Putamen (tissue), 1 donor: ENCODE results near the gene CD58.

ENCODE experiments used
- DNase-seq: peaks from one replicate; pipeline ENCODE4 v3.0.0-alpha.2; 2016; ENCODE audit warnings: low spot score

CD58 gene

GRCh38 chr1:116540088-116540487, 30.7 kb downstream of the CD58 start:
- no peak for DNase-seq

- DNase-seq: no peak
Measured at GRCh38 chr1:116538544-116538943, 32.3 kb downstream of the CD58 start.

DNA sequence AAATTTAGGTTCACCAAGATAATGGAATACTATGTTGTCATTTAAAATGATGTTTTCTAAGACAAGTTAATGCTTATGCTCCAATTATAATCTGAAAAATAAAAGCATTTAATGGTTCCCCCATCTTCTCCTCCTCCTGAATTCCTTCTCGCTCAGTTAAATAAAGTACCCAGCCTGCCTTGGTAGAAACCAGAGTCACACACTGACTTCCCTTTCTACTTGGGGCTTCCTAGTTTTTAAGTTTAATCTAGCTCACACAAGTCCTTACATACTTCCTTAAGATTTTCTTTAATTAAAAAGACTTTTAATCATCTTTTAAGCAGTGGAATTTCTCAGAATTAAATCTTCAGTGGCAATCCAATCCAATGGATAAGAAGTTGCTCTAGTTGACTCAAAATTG, 32.9 kb downstream of the CD58 start:
- DNase-seq: no peak

- no peak for DNase-seq
Measured at GRCh38 chr1:116537040-116537831, 33.6 kb downstream of the CD58 start.

GRCh38 chr1:116534014-116534739, 36.6 kb downstream of the CD58 start:
- no peak for DNase-seq

DNA sequence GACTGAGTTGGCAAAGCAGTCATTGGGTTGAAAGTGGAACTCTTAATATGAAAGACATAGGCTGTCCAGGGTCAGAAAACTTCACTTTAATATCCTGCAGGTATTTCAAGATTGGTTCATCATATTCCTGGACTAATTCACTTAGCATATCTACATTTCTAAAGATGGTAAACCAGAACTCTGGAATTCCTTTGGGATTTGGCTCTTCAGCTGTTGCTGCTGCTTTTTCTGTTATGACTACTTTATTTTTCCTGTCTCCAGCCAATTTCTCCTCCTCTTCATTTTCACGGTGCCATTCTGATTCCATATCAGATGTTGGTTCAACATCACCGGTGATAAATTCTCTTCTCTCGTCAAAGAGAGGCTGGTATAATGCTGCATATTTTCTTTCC, 37.4 kb downstream of the CD58 start:
- DNase-seq: no peak

DNA sequence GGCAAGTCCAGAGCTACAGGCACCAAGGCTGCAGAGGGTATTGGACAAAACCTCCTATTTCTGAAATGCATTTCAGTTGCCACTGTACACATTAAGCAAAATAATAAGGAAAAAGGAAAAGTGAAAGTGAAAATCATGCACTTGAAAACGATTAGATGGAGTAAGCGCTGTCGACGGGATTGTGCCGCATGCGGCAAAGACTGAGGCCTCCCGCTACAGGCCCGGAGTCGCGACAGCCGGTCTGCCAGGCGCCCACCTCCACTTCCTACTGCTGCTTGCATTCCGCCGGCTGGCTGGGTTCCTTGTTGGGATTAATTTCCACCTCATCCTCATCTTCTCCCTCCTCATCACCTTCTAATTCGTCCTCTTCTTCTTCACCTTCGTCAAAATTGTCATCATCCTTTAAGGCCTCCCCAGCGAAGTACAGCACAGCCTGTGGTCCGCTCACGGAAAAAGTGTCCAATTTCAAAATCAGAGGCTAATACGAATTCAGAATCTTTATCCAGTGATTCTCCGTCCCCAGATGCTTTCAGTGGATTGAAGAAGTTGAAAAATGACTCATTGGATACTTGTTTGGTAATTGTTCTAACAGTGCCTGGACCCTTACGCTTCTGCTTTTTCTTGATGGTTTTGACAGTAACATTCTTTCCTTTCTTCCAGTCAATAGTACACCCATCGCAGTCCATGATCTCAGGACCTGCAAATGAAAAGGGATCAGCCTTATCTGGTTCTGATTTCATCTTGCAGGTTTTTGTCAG, 38.0 kb downstream of the CD58 start:
- DNase-seq: no peak

DNA sequence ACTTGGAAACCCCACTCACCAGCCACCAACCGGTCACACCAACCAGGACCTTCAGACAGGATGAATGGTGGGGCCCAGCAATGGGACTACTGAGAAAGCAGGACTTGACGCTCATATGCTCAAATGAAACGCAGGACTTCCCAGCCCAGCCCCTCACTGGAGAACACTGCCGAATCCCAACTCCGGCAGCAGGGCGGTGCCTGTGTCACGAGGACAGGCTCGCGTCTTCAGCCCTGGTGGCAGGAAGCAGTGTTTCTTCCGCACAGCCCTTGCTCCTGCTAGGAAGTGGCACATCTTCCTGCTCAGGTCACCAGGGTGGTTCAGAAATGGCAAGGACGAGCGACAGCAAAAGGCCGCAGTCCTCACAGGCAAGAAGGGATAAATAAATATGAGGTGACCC, 38.9 kb downstream of the CD58 start:
- DNase-seq: no peak

DNA sequence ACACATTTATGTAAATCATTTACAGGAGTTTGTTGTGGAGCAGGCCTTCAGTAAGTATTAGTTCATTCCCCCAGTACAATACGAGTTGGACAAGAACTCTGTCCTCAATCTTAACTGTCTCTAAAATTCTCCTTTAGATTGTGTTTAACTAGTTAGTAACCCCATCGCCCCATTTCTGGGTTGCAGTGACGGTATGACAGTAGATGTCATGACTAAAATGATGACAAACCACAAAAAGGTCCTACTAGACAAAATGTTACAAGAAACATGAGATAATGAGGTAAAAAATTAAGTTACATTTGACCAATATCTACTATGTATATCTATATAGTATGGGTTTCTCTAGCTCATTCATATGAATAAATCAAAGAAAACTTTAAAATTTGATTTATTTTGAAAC, 41.1 kb downstream of the CD58 start:
- no peak for DNase-seq

GRCh38 chr1:116529199-116529631, 41.6 kb downstream of the CD58 start:
- no peak for DNase-seq

GRCh38 chr1:116528329-116529083, 42.3 kb downstream of the CD58 start:
- no peak for DNase-seq

DNA sequence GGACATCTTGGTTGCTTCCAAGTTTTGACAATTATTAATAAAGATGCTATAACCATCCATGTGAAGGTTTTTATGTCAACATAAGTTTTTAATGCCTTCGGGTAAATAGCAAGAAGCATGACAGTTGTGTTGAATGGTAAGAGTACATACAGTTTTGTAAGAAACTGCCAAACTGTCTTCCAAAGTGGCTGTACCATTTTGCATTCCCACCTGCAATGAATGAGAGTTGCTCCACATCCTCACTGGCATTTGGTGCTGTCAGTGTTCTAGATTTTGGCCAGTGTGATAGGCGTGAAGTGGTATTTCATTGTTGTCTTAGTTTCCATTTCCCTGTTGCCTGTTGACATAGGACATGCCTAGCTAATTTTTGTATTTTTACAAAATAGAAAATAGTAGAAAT, 45.4 kb downstream of the CD58 start:
- DNase-seq: no peak

- no peak for DNase-seq
Measured at GRCh38 chr1:116521186-116521585, 49.6 kb downstream of the CD58 start.

DNA sequence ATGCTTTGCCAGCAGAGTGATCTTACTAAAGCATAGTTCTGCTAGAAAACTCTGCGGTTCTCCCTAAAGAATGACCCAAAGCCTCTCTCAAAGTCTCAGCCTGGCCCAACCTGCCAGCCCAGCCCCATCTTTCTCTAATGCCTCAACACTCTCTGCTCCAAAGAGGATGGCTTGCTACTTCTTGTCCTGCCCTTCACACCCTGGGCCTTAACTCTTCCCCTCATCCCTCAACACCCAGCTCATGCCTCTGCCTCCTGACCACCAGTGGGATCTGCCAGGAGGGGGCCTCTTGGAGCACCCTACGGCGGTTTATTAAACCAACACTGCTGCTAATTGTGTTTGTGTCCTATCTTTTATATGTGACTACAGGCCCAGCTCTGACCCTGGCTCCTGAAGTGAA, 52.4 kb downstream of the CD58 start:
- no peak for DNase-seq

DNA sequence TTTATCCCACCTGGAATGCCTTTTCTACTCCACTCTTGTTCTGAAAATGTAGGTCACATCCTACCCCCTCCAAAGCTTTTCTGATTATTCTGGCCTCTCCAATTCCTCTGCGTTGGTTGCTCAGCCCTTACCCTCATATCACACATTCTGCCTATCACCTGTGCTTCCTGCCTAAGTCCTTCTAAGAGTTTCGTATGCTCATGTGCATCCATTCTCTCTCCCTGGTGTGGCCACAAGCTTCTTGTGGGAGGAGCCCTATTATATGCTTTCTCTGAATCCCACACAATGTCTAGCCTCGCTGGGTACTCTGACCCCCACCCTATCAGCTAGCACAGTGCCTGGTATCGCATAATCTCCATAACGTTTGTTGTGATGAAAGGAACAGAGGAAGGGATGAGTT, 54.2 kb downstream of the CD58 start:
- no peak for DNase-seq

- DNase-seq: no peak
Measured at GRCh38 chr1:116515702-116516101, 55.1 kb downstream of the CD58 start.

DNA sequence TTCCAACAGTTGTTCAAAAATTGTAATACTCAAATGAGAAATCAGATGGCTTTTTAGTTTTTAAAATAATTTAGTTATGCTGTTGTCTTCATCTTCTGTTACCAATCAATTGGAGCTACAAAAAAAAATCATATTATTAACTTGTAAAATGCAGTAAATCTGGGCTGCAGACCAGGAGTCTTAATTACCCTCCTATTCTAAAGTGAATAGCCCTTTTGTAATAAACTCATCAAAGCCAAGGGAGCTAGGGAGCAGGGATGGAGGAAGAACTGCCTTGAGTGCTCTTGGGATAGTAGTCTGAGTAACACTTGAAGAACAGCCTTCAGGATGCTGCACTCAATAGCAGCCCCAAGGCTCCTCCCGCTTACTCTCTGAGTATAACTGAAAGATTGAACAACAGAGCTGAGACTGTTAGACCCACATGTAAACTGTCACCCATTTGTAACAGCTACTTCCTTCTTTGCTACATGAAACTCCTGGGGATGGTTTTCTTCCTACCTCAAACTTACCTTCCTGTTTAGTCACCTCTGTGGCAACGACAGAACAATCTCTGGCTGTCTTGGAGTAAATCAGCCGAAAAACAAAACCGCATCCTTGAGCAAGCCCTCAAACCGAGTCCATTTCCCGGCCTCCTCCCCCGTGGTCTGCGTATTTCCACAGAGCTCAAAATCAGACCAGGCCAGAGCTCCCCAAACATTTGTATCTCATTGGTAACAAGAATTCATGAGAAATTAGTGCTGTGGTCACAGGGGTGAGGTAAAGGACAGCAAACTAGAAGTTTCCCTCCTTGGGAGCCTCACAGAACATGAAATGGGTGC, 55.9 kb downstream of the CD58 start:
- DNase-seq: no peak

DNA sequence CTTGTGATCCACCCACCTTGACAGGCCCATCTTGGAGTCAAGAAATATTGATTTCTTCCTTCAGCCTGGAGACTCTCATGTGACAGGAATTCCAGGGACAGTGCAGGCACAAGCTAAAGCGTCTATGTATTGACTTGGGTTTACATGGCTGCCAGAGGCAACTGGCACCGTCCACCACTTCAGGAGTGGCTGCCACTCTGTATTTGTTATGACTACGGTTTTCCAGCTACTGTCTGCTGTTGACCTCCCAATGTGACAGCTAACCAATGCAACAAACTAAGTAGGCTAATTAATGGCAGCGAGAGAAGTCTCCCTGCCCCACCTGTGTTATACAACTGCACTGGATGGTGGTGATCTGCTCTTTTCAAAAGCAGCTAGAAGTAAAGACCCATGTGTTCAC, 56.9 kb downstream of the CD58 start:
- no peak for DNase-seq

DNA sequence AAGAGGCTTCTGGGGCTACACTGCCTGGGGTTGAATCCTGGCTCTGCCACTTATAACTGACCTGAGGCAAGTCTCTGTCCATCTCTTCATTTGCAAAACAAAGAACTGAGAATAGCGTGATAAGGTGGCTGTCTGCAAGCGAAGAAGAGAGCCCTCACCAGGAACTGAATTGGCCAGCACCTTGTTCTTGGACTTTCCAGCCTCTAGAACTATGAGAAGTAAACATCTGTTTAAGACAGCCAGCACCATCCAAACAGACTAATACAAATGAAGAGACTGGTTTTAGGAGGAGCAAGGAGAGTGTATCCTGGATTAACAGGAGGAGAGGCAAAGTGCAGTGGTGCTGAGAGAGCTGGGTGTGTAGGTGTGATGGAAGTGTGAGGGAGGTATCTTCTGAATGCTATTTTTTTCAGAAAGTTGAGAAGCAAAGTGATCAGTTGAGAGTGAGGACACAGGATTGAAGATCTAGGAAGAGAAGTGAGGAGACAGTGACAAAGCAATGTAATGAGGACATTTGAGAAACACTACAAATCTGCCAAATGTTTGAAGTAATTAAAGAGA, 59.3 kb downstream of the CD58 start:
- DNase-seq: peak; percentile 57

DNA sequence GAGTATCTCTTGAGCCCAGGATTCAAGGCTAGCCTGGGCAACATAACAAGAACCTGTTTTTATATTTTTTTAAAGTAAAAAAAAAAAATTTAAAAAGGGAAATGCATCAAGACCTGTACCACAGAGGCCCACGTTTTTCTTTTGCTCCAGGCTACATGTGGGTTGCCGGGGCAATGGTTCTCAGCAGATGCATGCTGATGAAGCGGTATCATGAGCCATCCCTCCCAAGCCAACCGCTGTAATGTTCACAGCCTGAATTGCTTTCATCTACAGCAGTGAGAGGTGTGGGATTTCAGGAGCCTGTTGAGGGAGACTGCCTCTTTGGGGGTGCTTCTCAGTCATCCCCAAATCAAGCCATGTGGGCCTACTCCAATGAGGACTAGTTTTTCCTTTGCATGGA, 60.5 kb downstream of the CD58 start:
- no peak for DNase-seq
